Astrocyte of the cerebellum (primary cell): ENCODE data around the gene DHRS9.
A peak's percentile ranks its signal among the peaks of the same experiment; 100 is the strongest.

Source experiments
- DNase-seq: peaks from one replicate; pipeline ENCODE4 v3.0.0-alpha.2; 2011; ENCODE audit warnings: low read depth
- H3K4me3 ChIP-seq: 2 replicates; pipeline ENCODE4 v1.5.1; 2011; ENCODE audit warnings: mild to moderate bottlenecking, low read depth, low read length, moderate library complexity
- in situ Hi-C: cut with HindIII; loops from 2 replicates; pipeline ENCODE4 v1.10.0; 2017; ENCODE audit warnings: low sequenced_read_pairs
- TF ChIP-seq, protein P1 (sequence below): IDR thresholded peaks from 2 replicates; pipeline ENCODE4 v1.5.1; 2012; ENCODE audit warnings: low read length, low read depth, moderate library complexity, mild to moderate bottlenecking; ENCODE audit errors: missing control alignments

Gene DHRS9

DNA sequence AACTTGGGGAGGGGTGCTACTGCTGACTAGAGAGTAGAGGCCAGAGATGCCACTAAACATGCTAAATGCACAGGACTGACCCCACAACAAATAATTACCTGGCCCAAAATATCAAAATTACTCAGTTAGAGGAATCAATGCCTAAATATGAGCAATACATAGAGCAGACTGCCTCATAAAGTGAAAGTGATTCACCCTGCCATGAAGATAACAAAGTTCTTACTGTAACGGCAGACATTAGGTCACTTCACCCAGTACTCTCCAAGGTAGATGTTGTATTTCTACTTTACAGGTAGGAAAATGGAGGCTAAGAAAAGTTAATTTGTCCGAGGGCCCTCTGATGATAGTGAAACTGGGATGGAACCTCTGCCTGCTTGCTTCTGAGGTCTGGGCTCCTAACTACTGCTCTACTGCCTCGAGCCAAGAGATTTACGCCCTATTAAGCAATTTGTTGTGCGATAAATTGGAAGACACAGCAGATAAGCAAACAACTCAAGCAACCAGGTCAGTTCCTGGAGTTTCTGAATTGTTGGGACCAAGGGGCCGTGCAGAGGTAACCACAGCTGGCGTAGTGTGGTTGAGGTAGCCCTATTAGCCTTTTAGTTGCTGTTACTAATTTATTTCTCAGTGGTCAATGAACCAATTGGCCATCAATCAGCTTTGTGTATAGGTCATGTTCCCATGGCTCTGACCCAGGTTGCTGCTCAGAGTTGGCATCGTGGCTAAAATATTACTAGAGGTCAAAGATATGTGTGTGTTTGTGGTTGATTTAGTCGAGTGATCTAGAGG is 4.8 kb downstream of the DHRS9 start:
- H3K4me3 ChIP-seq = no peak overlapping the region
- in situ Hi-C loops = no loop called here
- TF ChIP-seq, protein P1, sequence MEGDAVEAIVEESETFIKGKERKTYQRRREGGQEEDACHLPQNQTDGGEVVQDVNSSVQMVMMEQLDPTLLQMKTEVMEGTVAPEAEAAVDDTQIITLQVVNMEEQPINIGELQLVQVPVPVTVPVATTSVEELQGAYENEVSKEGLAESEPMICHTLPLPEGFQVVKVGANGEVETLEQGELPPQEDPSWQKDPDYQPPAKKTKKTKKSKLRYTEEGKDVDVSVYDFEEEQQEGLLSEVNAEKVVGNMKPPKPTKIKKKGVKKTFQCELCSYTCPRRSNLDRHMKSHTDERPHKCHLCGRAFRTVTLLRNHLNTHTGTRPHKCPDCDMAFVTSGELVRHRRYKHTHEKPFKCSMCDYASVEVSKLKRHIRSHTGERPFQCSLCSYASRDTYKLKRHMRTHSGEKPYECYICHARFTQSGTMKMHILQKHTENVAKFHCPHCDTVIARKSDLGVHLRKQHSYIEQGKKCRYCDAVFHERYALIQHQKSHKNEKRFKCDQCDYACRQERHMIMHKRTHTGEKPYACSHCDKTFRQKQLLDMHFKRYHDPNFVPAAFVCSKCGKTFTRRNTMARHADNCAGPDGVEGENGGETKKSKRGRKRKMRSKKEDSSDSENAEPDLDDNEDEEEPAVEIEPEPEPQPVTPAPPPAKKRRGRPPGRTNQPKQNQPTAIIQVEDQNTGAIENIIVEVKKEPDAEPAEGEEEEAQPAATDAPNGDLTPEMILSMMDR = no peak
- peak; percentile 85 for DNase-seq

DNA sequence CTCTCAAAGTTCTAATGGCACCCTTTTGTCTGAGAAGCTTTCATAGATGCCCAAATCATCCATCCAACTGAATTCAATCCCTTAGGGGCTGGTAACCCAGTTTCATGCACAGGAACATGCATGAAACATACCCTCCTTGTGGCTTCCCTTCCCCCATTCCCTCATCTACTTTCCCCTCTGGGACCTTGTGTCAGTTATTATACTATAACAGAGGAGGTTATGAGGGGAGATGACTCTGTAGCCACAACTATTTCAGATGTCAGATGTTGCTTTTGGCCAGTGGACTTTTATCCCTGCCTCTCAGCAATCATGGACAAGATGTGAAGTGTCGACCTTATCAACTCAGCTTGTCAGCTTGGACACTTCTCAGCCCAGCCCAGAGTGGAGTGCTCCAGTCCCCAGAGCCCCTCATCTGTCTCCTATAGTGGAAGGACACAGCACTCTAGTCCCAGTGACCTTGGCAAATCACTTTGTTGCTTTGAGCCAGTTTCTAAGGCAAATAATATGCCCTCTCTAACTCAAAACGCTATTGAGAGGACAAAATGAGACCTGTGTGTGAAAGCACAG is 8.4 kb downstream of the DHRS9 start:
- TF ChIP-seq, protein P1 = no peak
- in situ Hi-C loops = no loop called here
- no peak overlapping the region for H3K4me3 ChIP-seq
- DNase-seq = no peak

DNA sequence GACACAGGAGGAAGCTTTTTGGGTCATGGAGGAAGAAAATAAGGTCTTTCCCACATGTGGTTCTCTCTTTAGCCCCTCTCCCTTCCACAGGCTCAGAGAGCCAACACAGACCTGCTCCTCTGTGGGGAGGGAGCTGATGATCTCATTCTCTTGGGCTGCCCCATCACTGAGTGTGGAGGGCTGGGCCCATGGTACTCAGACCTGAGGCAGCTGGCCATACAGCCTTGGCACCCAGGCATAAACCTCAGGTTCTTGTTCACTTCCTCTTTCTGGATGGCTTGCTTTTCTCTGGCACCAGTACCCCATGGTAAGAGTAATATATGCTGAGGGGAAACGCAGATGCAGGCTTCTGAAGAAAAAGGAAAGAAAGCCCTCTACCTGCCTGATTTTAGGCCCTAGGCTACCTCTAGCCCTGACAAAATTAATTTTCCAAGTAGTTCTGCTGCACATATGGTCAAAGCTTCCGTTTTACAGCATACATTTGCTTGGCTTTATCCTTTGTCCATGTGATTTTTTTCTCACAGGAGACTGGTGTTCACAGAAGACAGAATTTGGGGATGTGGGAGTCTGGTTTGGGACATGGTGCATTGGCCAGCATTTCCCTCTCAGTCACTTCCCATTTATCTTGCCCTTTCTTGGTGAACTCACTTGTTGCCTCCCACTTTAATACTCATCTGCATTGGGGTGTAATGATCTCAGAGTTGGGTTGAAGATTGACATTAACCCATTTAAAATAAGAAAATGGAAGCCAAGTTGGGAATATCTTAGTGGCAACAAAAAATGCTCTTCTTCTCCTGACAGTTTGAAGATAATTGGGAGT is 11.1 kb downstream of the DHRS9 start:
- H3K4me3 ChIP-seq = no peak overlapping the region
- in situ Hi-C loops = no loop called here
- TF ChIP-seq, protein P1 = no peak
- no peak for DNase-seq

DNA sequence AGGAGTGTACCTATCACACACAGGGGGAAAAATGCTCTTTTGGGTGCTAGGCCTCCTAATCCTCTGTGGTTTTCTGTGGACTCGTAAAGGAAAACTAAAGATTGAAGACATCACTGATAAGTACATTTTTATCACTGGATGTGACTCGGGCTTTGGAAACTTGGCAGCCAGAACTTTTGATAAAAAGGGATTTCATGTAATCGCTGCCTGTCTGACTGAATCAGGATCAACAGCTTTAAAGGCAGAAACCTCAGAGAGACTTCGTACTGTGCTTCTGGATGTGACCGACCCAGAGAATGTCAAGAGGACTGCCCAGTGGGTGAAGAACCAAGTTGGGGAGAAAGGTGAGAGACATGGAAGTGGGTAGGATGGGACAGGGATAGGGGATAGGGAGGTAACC is 12.2 kb downstream of the DHRS9 start:
- in situ Hi-C loops = no loop called here

GRCh38 chr2:169082995-169083394 is 13.6 kb downstream of the DHRS9 start:
- in situ Hi-C loops = no loop called here
- no peak overlapping the region for H3K4me3 ChIP-seq
- DNase-seq = no peak
- TF ChIP-seq, protein P1 = no peak

More for the DNA sequence above, 12.2 kb downstream of the DHRS9 start:
- no peak for DNase-seq
- TF ChIP-seq, protein P1 = no peak
- H3K4me3 ChIP-seq = no peak overlapping the region

- no peak for DNase-seq
- H3K4me3 ChIP-seq = no peak overlapping the region
- in situ Hi-C loops = no loop called here
- TF ChIP-seq, protein P1 = no peak
Observed at GRCh38 chr2:169086893-169087467, 17.6 kb downstream of the DHRS9 start.
